Epithelial cell of esophagus (primary cell): Measurements from ENCODE around the gene MAP4K2.

Experiments
- DNase-seq: peaks from one replicate; pipeline ENCODE4 v3.0.0; 2010; ENCODE audit warnings: low read depth
- H3K4me3 ChIP-seq: 2 replicates; pipeline ENCODE4 v1.5.1; 2011; ENCODE audit warnings: mild to moderate bottlenecking, low read length, control low read depth
- CTCF ChIP-seq: IDR thresholded peaks from 2 replicates; pipeline ENCODE4 v1.5.1; 2011; ENCODE audit warnings: low read depth, mild to moderate bottlenecking, low read length, control low read depth, inconsistent platforms; ENCODE audit not compliant: insufficient read depth; ENCODE audit errors: missing control alignments

Gene MAP4K2

GRCh38 chr11:64754919-64755662 is 47.9 kb downstream of the MAP4K2 start:
- no peak overlapping the region for H3K4me3 ChIP-seq
- DNase-seq: no peak
- TF ChIP-seq CTCF: no peak

GRCh38 chr11:64754124-64754918 is 48.7 kb downstream of the MAP4K2 start:
- H3K4me3 ChIP-seq: no peak overlapping the region
- DNase-seq: no peak
- TF ChIP-seq CTCF: no peak

- no peak overlapping the region for H3K4me3 ChIP-seq
- TF ChIP-seq CTCF: no peak
- DNase-seq: no peak
These were observed 49.5 kb downstream of the MAP4K2 start for GRCh38 chr11:64753380-64754123.

- DNase-seq: no peak
- no peak overlapping the region for H3K4me3 ChIP-seq
- TF ChIP-seq CTCF: no peak
These were observed 50.0 kb downstream of the MAP4K2 start for GRCh38 chr11:64753019-64753379.

GRCh38 chr11:64752175-64752970 is 50.6 kb downstream of the MAP4K2 start:
- TF ChIP-seq CTCF: no peak
- no peak overlapping the region for H3K4me3 ChIP-seq
- no peak for DNase-seq

- no peak for DNase-seq
- TF ChIP-seq CTCF: no peak
- H3K4me3 ChIP-seq: no peak overlapping the region
These were observed 51.4 kb downstream of the MAP4K2 start for GRCh38 chr11:64751580-64751979.
